Measurements from ENCODE around the gene PRDM1.

GRCh38 chr6:106050538-106050937, 35.6 kb upstream of the PRDM1 start:
- no peak for TF ChIP-seq POLR2A (IDR thresholded peaks at IDR 0.05)
- no peak for TF ChIP-seq CTCF (IDR thresholded peaks at IDR 0.05)

Measured in heart left ventricle (tissue), 13 donors.